Measurements from ENCODE around the gene DDB1. TPM values are rescaled to one million over a fixed set of nuclear protein-coding genes. Genes with fewer than 3 reads are reported as not detected.

The DDB1 gene
- total RNA-seq, 1 experiment from 2014 or later, result 451 TPM

- peak; percentile 12 for ATAC-seq
- Histone ChIP-seq H3K4me1 (ENCODE audit: insufficient read depth, low read length) (peaks cover 17% of the 10 kb centered on the region), H3K27me3 (ENCODE audit: low read length) (no peaks in the 10 kb centered on the region), H3K36me3 (ENCODE audit: low read depth, low read length) (peaks cover 31% of the 10 kb centered on the region), H3K4me3 (ENCODE audit: low read length) (peak overlapping the region; percentile 79), H4K20me1 (ENCODE audit: low read length) (no peaks in the 10 kb centered on the region), H3K79me2 (ENCODE audit: low read length) (peaks cover 43% of the 10 kb centered on the region), H3K9ac (ENCODE audit: low read length) (peak overlapping the region; percentile 96), H3K4me2 (ENCODE audit: low read length) (peak overlapping the region; percentile 100), H2AFZ (ENCODE audit: low read length) (peak overlapping the region; percentile 95), H3F3A (ENCODE audit: low read length, unreplicated experiment) (no peaks in the 10 kb centered on the region), H3K27ac (ENCODE audit: low read length) (peak overlapping the region; percentile 93), H3K9me2 (replicated peaks; ENCODE audit: low read length) (no peaks in the 10 kb centered on the region), H3K9me3 (ENCODE audit: low read length) (no peaks in the 10 kb centered on the region)
- TF ChIP-seq CTCF (conservative IDR thresholded peaks at IDR 0.05; ENCODE audit: low read depth, low read length) (no peak), EZH2phosphoT487 (IDR thresholded peaks at IDR 0.05; ENCODE audit: borderline replicate concordance, low read length) (no peak), EZH2 (IDR thresholded peaks at IDR 0.05; ENCODE audit: low read length, unreplicated experiment) (no peak)
- CTCF ChIA-PET, result interaction anchor here (0.7 to 2.5 kb wide), 3 partner anchors 14 to 30 kb away, joined by 3 to 18 read pairs (median 4); no protein-coding TSS in a partner anchor
- DNase-seq, result peak; percentile 34
- POLR2A ChIA-PET (ENCODE audit: unreplicated experiment), result interaction anchor here (0.5 to 1.0 kb wide), 2 partner anchors 30 to 41 kb away, joined by 6 to 7 read pairs; partner anchors contain the start of gene TMEM216
- intact Hi-C loops (cut with micrococcal nuclease), result loop anchor here (2.0 kb wide), 1 partner anchor 26 kb away; no protein-coding TSS in a partner anchor
- TSS peak; percentile 74 for BruUV-seq (replicated peaks)
Observed at GRCh38 chr11:61362542-61362875, 29.6 kb upstream of the DDB1 start.

DNA sequence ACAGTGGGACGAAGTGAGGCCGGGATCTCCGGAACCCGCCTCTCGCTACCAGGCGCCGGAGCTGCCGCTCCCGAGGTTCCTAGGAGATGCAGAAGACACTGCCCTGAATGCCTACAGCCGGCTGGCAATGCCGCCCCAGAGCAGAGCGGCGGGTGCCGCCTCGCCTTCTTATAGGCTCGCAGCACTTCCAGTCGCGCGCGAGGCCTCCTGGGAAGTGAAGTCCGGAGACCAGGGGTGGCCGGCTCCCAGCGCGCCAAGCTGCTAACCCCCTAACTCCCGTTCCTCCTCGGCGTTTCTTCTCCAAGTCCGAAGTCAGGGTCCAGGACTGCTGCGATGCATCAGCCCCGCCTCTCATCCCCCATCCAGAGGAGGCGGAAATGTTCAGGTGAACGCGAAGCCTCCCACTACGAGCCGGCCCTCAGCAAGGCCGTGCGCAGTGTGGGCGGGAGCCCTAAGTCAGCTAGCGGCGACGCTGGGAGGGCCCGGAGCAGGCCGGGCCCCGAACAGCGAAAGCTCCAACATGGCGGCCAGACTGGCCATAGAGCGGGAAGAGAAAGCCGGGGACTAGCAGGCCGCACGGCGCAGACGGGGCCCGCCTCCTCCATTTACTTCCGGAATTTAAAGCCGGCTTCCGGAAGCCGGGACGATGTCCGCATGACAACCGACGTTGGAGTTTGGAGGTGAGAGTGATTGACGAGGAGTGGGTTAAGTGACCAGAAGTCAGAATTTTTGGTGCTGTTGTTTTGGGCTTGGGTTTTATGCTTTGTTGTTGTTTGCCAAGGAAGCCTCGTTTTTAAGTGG, 29.0 kb upstream of the DDB1 start, which contains the start of the genes CYB561A3 and TMEM138:
TSS of gene CYB561A3 (minus strand) at position 142 of the 801 bp plus-strand sequence. CDS start 5,169 bp downstream, outside the sequence.
TSS of gene TMEM138 (plus strand) at position 634 of the 801 bp plus-strand sequence. CDS start 2,017 bp downstream, outside the sequence.
- Histone ChIP-seq H3K9me2 (replicated peaks; ENCODE audit: low read length) (no peaks in the 10 kb centered on the region), H3K79me2 (ENCODE audit: low read length) (peaks cover 43% of the 10 kb centered on the region), H3K9ac (ENCODE audit: low read length) (peak within 1 kb of the TSS; percentile 96), H2AFZ (ENCODE audit: low read length) (peak within 1 kb of the TSS; percentile 95), H4K20me1 (ENCODE audit: low read length) (no peaks in the 10 kb centered on the region), H3K4me1 (ENCODE audit: insufficient read depth, low read length) (peaks cover 17% of the 10 kb centered on the region), H3K4me3 (ENCODE audit: low read length) (peak within 1 kb of the TSS; percentile 79), H3K4me2 (ENCODE audit: low read length) (peak within 1 kb of the TSS; percentile 100), H3K27me3 (ENCODE audit: low read length) (no peaks in the 10 kb centered on the region), H3F3A (ENCODE audit: low read length, unreplicated experiment) (no peaks in the 10 kb centered on the region), H3K9me3 (ENCODE audit: low read length) (no peaks in the 10 kb centered on the region), H3K27ac (ENCODE audit: low read length) (peak within 1 kb of the TSS; percentile 93), H3K36me3 (ENCODE audit: low read depth, low read length) (peaks cover 25% of the 10 kb centered on the region)
- no TSS peak for BruUV-seq (replicated peaks)
- peak; percentile 91 for ATAC-seq
- TF ChIP-seq EZH2 (IDR thresholded peaks at IDR 0.05; ENCODE audit: low read length, unreplicated experiment) (no peak), CTCF (conservative IDR thresholded peaks at IDR 0.05; ENCODE audit: low read depth, low read length) (no peak), EZH2phosphoT487 (IDR thresholded peaks at IDR 0.05; ENCODE audit: borderline replicate concordance, low read length) (no peak)
- DNase-seq, result peak; percentile 97
- intact Hi-C loops (cut with micrococcal nuclease), result loop anchor here (2.0 kb wide), 1 partner anchor 25 kb away; no protein-coding TSS in a partner anchor
- ChIA-PET CTCF (interaction anchor here (0.7 to 2.5 kb wide), 5 partner anchors 22 to 31 kb away, joined by 3 to 18 read pairs (median 3); no protein-coding TSS in a partner anchor), POLR2A (ENCODE audit: unreplicated experiment) (interaction anchor here (0.6 to 1.1 kb wide), 8 partner anchors 10 to 68 kb away, joined by 3 to 8 read pairs (median 4); partner anchors contain the start of genes SDHAF2 and TMEM216)
